ENCODE measurements around the gene KDM8. TPM values are rescaled to one million over a fixed set of nuclear protein-coding genes. Genes with fewer than 3 reads are reported as not detected.

KDM8 gene
- total and polyA plus RNA-seq, 9 of the 15 experiments (the other 6 are each of a cell fraction or from before 2014, with no cell fraction given) = 0.61 to 9.1 (median 5.4) TPM

DNA sequence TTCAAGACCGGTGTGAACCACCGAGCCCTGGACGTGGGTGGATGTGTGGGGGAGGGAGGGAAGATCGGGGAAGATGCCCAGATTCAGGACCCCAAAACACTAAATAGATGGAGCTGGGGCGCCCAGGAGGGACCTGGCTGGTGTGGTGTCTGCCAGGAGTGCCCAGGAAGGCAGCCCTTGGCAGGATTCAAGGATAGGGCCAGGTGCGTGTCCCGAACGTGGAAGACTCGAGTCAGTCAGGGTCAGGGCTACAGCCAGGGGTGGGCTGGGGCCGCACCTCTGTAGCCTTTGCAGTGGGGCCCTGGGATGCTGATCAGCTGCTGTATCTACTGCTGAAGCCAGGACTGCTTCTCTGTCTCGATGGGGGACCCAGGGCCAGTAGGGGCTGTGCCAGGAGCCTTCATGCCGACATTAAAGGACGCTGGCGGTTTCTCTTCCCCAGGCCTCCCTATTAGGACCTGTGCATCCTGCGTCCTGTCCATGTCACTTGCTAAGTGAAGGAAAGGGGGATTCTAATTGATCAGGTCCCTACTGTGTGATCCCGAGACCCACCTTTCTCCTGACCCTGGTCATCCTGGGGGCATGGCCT lies 13.1 kb downstream of the KDM8 start (continued):
- TF ChIP-seq, protein P1, sequence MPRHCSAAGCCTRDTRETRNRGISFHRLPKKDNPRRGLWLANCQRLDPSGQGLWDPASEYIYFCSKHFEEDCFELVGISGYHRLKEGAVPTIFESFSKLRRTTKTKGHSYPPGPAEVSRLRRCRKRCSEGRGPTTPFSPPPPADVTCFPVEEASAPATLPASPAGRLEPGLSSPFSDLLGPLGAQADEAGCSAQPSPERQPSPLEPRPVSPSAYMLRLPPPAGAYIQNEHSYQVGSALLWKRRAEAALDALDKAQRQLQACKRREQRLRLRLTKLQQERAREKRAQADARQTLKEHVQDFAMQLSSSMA (CRISPR knock-in tag; IDR thresholded peaks at IDR 0.05) = no peak
- TF ChIP-seq HLTF (IDR thresholded peaks at IDR 0.05) (no peak), ZNF707 (CRISPR knock-in tag; conservative IDR thresholded peaks at IDR 0.05) (no peak), ZNF445 (CRISPR knock-in tag; IDR thresholded peaks at IDR 0.05; ENCODE audit: low read depth) (no peak), SP2 (IDR thresholded peaks at IDR 0.05; ENCODE audit: extremely low read depth, low read depth, low read length, poor library complexity, severe bottlenecking) (no peak), TEAD1 (CRISPR knock-in tag; IDR thresholded peaks at IDR 0.05) (no peak), SMAD4 (CRISPR knock-in tag; conservative IDR thresholded peaks at IDR 0.05) (no peak), NRF1 (conservative IDR thresholded peaks at IDR 0.05 in 1 of 2, IDR thresholded peaks at IDR 0.05 in 1 of 2) (no peak)
- TF ChIP-seq, protein P2, sequence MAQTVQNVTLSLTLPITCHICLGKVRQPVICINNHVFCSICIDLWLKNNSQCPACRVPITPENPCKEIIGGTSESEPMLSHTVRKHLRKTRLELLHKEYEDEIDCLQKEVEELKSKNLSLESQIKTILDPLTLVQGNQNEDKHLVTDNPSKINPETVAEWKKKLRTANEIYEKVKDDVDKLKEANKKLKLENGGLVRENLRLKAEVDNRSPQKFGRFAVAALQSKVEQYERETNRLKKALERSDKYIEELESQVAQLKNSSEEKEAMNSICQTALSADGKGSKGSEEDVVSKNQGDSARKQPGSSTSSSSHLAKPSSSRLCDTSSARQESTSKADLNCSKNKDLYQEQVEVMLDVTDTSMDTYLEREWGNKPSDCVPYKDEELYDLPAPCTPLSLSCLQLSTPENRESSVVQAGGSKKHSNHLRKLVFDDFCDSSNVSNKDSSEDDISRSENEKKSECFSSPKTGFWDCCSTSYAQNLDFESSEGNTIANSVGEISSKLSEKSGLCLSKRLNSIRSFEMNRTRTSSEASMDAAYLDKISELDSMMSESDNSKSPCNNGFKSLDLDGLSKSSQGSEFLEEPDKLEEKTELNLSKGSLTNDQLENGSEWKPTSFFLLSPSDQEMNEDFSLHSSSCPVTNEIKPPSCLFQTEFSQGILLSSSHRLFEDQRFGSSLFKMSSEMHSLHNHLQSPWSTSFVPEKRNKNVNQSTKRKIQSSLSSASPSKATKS (CRISPR knock-in tag; IDR thresholded peaks at IDR 0.05) = no peak
- TF ChIP-seq, protein P3, sequence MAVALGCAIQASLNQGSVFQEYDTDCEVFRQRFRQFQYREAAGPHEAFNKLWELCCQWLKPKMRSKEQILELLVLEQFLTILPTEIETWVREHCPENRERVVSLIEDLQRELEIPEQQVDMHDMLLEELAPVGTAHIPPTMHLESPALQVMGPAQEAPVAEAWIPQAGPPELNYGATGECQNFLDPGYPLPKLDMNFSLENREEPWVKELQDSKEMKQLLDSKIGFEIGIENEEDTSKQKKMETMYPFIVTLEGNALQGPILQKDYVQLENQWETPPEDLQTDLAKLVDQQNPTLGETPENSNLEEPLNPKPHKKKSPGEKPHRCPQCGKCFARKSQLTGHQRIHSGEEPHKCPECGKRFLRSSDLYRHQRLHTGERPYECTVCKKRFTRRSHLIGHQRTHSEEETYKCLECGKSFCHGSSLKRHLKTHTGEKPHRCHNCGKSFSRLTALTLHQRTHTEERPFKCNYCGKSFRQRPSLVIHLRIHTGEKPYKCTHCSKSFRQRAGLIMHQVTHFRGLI (CRISPR knock-in tag; IDR thresholded peaks at IDR 0.05) = no peak
- TF ChIP-seq, protein P4, sequence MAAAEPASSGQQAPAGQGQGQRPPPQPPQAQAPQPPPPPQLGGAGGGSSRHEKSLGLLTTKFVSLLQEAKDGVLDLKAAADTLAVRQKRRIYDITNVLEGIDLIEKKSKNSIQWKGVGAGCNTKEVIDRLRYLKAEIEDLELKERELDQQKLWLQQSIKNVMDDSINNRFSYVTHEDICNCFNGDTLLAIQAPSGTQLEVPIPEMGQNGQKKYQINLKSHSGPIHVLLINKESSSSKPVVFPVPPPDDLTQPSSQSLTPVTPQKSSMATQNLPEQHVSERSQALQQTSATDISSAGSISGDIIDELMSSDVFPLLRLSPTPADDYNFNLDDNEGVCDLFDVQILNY (CRISPR knock-in tag; IDR thresholded peaks at IDR 0.05) = no peak

Measured in K562 (cell line).